Activated naive CD4-positive, alpha-beta T cell treated with anti-CD3 and anti-CD28 coated beads, Interleukin-2, amount 50 U/mL, for 24 hours (primary cell): ENCODE measurements around the gene C10orf88.
A peak's percentile ranks its signal among the peaks of the same experiment; 100 is the strongest.

ENCODE experiments used
- H3K27ac Mint-ChIP-seq: one replicate; pipeline ENCODE4 v1.8.0; 2021; ENCODE audit warnings: mild to moderate bottlenecking, mixed read lengths
- H3K27me3 Mint-ChIP-seq: one replicate; pipeline ENCODE4 v1.8.0; 2021; ENCODE audit warnings: mixed read lengths
- H3K36me3 Mint-ChIP-seq: one replicate; pipeline ENCODE4 v1.8.0; 2021; ENCODE audit warnings: mixed read lengths
- H3K4me1 Mint-ChIP-seq: one replicate; pipeline ENCODE4 v1.8.0; 2021; ENCODE audit warnings: mixed read lengths
- H3K4me3 Mint-ChIP-seq: one replicate; pipeline ENCODE4 v1.8.0; 2021; ENCODE audit warnings: mild to moderate bottlenecking, mixed read lengths
- H3K9me3 Mint-ChIP-seq: one replicate; pipeline ENCODE4 v1.8.0; 2021; ENCODE audit warnings: mixed read lengths

The C10orf88 gene

GRCh38 chr10:122980209-122981065, 26.4 kb upstream of the C10orf88 start, which contains the start of gene PSTK:
Gene PSTK (plus strand): TSS chr10:122980401. CDS start chr10:122980480, 79 bp downstream.
- Mint-ChIP-seq H3K27me3 (peaks cover 3% of the 10 kb centered on the region), H3K9me3 (no peaks in the 10 kb centered on the region), H3K36me3 (peaks cover 6% of the 10 kb centered on the region), H3K27ac (peak within 1 kb of the TSS; percentile 96), H3K4me1 (peaks cover 23% of the 10 kb centered on the region), H3K4me3 (peak within 1 kb of the TSS; percentile 87)

DNA sequence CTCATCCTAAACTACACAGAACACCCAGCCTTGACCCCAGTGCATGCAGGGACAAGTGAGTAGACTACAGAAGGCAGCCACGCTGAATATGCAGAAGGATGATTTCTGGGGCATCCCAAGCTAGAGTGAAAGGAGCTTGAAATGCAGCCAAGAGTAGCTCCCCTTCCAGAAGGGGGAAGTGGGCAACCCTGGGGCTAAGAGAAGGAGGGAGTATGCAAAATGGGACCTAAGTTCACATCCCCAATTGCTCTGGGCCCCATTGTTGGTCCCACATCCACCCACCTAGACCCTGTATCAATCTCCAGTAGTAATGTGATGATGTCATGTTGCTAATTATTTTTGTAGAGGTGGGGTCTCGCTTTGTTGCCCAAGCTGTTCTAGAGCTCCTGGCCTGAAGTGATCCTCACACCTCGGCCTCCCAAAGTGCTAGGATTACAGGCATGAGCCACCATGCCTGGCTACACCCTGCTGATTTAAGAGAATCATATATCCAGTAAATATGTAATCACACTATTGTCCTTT, 20.6 kb upstream of the C10orf88 start:
- no peaks in the 10 kb centered on the region for H3K36me3 Mint-ChIP-seq
- H3K27me3 Mint-ChIP-seq = peaks cover 5% of the 10 kb centered on the region
- no peaks in the 10 kb centered on the region for H3K9me3 Mint-ChIP-seq
- no peak overlapping the region for H3K27ac Mint-ChIP-seq
- no peaks in the 10 kb centered on the region for H3K4me1 Mint-ChIP-seq
- no peak overlapping the region for H3K4me3 Mint-ChIP-seq

- no peaks in the 10 kb centered on the region for H3K9me3 Mint-ChIP-seq
- H3K4me3 Mint-ChIP-seq = no peak overlapping the region
- no peaks in the 10 kb centered on the region for H3K4me1 Mint-ChIP-seq
- H3K27me3 Mint-ChIP-seq = peaks cover 5% of the 10 kb centered on the region
- no peak overlapping the region for H3K27ac Mint-ChIP-seq
- H3K36me3 Mint-ChIP-seq = peaks cover 3% of the 10 kb centered on the region
Measured at GRCh38 chr10:122974023-122974422, 20.0 kb upstream of the C10orf88 start.

GRCh38 chr10:122968698-122969097, 14.7 kb upstream of the C10orf88 start:
- Mint-ChIP-seq H3K27ac (no peak overlapping the region), H3K4me1 (no peaks in the 10 kb centered on the region), H3K4me3 (no peak overlapping the region), H3K36me3 (peaks cover 18% of the 10 kb centered on the region), H3K9me3 (peaks cover 33% of the 10 kb centered on the region), H3K27me3 (peaks cover 6% of the 10 kb centered on the region)

DNA sequence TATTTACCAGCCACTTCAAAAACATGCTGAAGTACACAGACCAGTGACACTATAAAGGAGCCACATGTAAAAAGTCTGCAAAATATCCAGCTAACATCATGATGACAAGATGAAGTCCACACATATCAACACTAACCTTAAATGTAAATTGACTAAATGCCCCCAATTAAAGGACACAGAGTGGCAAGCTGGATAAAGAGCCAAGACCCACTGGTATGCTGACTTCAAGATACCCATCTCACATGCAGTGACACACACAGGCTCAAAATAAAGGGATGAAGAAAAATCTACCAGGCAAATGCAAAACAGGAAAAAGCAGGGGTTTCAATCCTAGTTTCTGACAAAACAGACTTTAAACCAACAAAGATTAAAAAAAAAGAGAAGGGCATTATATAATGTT, 12.9 kb upstream of the C10orf88 start:
- Mint-ChIP-seq H3K27ac (no peak overlapping the region), H3K9me3 (peaks cover 33% of the 10 kb centered on the region), H3K27me3 (peaks cover 4% of the 10 kb centered on the region), H3K36me3 (peaks cover 20% of the 10 kb centered on the region), H3K4me3 (no peak overlapping the region), H3K4me1 (no peaks in the 10 kb centered on the region)

DNA sequence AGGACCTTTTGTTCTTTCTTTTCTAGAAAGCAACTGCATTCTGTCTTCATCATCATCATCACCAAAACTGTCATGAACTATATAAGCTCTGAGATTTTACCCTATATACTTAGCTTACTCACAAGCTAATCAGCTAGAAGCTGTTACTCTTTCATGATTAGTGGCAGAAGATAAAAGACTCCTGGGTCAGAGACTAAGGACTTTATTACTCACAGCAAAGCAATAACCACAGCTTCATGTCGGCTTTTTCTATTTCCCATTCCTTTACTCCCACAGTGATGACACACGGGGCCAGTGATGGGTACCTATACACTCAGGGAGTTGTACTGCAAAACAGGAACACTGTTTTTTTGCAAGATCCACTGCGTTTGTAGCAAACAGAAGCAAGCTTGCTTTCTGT, 8.4 kb upstream of the C10orf88 start:
- Mint-ChIP-seq H3K27ac (no peak overlapping the region), H3K36me3 (peaks cover 9% of the 10 kb centered on the region), H3K9me3 (peaks cover 19% of the 10 kb centered on the region), H3K27me3 (peaks cover 1% of the 10 kb centered on the region), H3K4me3 (no peak overlapping the region), H3K4me1 (no peaks in the 10 kb centered on the region)

DNA sequence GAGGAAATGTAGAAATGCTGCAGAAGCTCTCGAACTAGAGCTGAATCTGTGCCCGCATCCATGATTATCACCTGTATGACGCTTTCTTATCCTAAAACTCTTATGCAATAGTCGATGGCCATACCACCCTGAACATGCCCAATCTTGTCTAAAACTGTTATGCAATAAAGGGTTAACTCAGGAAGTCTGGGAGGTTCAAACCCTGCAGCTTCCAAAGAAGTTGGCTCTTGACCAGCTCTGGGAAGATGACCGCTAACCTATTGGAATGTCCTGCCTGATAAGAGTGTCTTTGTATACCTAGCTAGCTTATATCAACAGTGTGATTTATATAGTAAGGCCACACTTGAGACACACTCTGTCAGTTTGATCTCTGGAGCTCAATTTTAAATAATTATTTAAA, 3.4 kb upstream of the C10orf88 start:
- peaks cover 16% of the 10 kb centered on the region for H3K4me1 Mint-ChIP-seq
- H3K36me3 Mint-ChIP-seq = peaks cover 4% of the 10 kb centered on the region
- H3K27me3 Mint-ChIP-seq = no peaks in the 10 kb centered on the region
- no peak overlapping the region for H3K4me3 Mint-ChIP-seq
- no peak overlapping the region for H3K27ac Mint-ChIP-seq
- no peaks in the 10 kb centered on the region for H3K9me3 Mint-ChIP-seq

DNA sequence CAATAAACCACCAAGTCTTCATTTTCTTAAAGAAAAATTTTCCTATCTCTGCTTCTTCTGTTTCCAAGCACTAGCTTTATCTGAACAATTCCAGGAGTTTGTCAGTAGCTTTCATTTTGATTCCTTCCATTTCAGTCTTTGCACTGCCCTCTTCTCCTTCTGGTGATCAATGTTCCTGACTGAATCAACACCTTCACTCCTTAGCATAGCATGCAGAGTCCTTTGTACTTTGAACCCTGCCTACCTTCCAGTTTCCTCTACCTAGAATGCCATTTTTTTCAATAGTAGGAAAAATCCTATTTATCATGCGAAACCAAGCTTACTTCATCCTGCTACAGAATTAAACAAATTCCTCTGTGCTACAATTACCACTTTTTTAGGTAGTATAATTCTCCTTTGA, 1.9 kb upstream of the C10orf88 start:
- no peak overlapping the region for H3K27ac Mint-ChIP-seq
- H3K4me1 Mint-ChIP-seq = peaks cover 22% of the 10 kb centered on the region
- H3K36me3 Mint-ChIP-seq = peaks cover 5% of the 10 kb centered on the region
- no peaks in the 10 kb centered on the region for H3K9me3 Mint-ChIP-seq
- no peaks in the 10 kb centered on the region for H3K27me3 Mint-ChIP-seq
- peak overlapping the region; percentile 49 for H3K4me3 Mint-ChIP-seq

DNA sequence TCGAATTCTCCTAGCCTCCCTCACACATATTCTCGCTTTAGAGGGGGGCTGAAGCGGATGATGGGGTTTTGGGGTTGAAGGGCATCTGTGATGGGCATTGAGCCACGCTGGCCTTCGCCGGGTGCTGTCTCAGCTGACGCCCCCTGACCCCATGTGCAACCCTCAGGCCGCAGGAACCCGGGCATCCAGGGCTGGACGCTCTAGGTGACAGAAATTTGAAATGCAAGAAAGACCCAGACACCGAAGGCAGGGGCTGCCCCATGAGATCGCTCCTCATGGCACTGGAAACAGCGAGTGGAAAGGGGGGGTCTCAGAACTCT, 664 bp upstream of the C10orf88 start:
- Mint-ChIP-seq H3K4me3 (peak overlapping the region; percentile 89), H3K4me1 (peaks cover 27% of the 10 kb centered on the region), H3K9me3 (no peaks in the 10 kb centered on the region), H3K27ac (peak overlapping the region; percentile 46), H3K36me3 (peaks cover 8% of the 10 kb centered on the region), H3K27me3 (no peaks in the 10 kb centered on the region)

- Mint-ChIP-seq H3K4me1 (peaks cover 23% of the 10 kb centered on the region), H3K27me3 (no peaks in the 10 kb centered on the region), H3K27ac (no peak overlapping the region), H3K36me3 (peaks cover 24% of the 10 kb centered on the region), H3K9me3 (no peaks in the 10 kb centered on the region), H3K4me3 (no peak overlapping the region)
Measured at GRCh38 chr10:122949296-122949695, 4.7 kb downstream of the C10orf88 start.

DNA sequence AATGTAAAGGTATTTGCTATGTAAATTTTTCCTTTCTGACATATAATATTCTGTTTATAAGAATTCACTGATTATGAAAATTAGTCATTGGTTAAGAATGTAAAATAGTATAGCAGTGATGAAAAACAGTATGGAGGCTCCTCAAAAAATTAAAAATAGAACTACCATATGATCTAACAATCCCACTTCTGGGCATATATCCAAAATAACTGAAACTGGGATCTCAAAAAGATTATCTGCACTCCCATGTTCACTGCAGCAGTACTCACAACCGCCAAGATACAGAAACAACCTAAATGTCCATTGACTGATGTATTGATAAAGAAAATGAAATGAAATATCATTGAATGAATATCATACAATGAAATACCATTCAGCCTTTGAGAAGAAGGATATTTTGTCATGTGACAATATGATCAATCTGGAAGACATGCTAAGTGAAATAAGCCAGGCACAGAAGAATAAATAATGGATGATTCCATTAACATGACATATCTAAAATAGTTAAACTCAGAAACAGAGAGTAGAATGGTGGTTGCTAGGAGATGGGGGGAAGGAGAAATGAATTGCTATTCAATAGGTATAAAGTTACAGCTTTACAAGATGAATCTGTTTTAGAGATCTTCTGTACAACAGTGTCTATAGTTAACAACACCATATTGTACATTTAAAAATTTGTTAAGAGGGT, 14.0 kb downstream of the C10orf88 start:
- Mint-ChIP-seq H3K36me3 (peaks cover 27% of the 10 kb centered on the region), H3K4me3 (no peak overlapping the region), H3K27me3 (no peaks in the 10 kb centered on the region), H3K27ac (no peak overlapping the region), H3K4me1 (peaks cover 8% of the 10 kb centered on the region), H3K9me3 (no peaks in the 10 kb centered on the region)

- Mint-ChIP-seq H3K27ac (no peak overlapping the region), H3K4me1 (peaks cover 8% of the 10 kb centered on the region), H3K4me3 (no peak overlapping the region), H3K9me3 (no peaks in the 10 kb centered on the region), H3K27me3 (no peaks in the 10 kb centered on the region), H3K36me3 (peaks cover 27% of the 10 kb centered on the region)
Measured at GRCh38 chr10:122939133-122939855, 14.7 kb downstream of the C10orf88 start.

GRCh38 chr10:122931088-122931906, 22.7 kb downstream of the C10orf88 start:
- Mint-ChIP-seq H3K9me3 (no peaks in the 10 kb centered on the region), H3K4me1 (peaks cover 7% of the 10 kb centered on the region), H3K36me3 (peaks cover 14% of the 10 kb centered on the region), H3K4me3 (no peak overlapping the region), H3K27me3 (no peaks in the 10 kb centered on the region), H3K27ac (no peak overlapping the region)

DNA sequence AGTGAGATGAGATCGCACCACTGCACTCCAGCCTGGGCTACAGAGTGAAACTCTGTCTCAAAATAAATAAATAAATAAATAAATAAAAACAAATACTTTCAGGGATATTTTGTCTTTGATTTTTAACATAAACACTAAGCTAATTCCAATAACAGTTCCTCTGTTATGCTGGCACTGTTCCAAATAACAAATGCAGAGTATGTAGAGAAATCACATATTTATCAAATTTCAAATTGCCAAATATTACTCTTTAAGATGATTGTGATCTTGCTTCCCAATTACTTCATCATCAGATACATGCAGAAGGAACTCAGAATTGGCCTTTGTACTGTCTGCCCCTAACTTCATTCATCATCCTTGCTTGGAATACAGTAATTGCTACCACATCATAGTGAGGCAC, 23.9 kb downstream of the C10orf88 start:
- Mint-ChIP-seq H3K4me3 (no peak overlapping the region), H3K9me3 (no peaks in the 10 kb centered on the region), H3K4me1 (peaks cover 7% of the 10 kb centered on the region), H3K27me3 (no peaks in the 10 kb centered on the region), H3K36me3 (peaks cover 10% of the 10 kb centered on the region), H3K27ac (no peak overlapping the region)

GRCh38 chr10:122915700-122916099, 38.3 kb downstream of the C10orf88 start:
- peaks cover 4% of the 10 kb centered on the region for H3K27me3 Mint-ChIP-seq
- no peak overlapping the region for H3K4me3 Mint-ChIP-seq
- no peaks in the 10 kb centered on the region for H3K9me3 Mint-ChIP-seq
- H3K36me3 Mint-ChIP-seq = peaks cover 7% of the 10 kb centered on the region
- no peaks in the 10 kb centered on the region for H3K4me1 Mint-ChIP-seq
- peak overlapping the region; percentile 55 for H3K27ac Mint-ChIP-seq
